C4-2B (cell line): ENCODE data around the gene CACNB2.

Experiments
- ZFX ChIP-seq: fragments of 450-650 bp; IDR thresholded peaks from 2 replicates; pipeline ENCODE4 v1.6.1; 2017
- TF ChIP-seq, protein P1 (sequence below): fragments of 450-650 bp; conservative IDR thresholded peaks from 2 replicates; pipeline ENCODE4 v1.5.1; 2017; ENCODE audit warnings: mild to moderate bottlenecking

DNA sequence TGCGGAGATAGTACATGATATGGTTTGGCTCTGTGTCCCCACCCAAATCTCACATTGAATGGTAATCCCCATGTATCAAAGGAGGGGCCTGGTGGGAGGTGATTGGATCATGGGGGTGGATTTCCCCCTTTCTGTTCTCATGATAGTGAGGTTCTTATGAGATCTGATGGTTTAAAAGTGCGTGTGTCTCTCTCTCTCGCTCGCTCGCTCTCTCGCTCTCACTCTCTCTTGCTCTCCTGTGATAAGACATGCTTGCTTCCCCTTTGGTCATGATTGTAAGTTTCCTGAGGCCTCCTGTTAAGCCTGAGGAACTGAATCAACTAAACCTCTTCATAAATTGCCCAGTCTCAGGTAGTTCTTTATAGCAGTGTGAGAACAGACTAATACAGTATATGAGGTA is 339.3 kb downstream of the CACNB2 start:
- TF ChIP-seq, protein P1, sequence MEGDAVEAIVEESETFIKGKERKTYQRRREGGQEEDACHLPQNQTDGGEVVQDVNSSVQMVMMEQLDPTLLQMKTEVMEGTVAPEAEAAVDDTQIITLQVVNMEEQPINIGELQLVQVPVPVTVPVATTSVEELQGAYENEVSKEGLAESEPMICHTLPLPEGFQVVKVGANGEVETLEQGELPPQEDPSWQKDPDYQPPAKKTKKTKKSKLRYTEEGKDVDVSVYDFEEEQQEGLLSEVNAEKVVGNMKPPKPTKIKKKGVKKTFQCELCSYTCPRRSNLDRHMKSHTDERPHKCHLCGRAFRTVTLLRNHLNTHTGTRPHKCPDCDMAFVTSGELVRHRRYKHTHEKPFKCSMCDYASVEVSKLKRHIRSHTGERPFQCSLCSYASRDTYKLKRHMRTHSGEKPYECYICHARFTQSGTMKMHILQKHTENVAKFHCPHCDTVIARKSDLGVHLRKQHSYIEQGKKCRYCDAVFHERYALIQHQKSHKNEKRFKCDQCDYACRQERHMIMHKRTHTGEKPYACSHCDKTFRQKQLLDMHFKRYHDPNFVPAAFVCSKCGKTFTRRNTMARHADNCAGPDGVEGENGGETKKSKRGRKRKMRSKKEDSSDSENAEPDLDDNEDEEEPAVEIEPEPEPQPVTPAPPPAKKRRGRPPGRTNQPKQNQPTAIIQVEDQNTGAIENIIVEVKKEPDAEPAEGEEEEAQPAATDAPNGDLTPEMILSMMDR: no peak
- TF ChIP-seq ZFX: no peak
